NCI-H526 (cell line): ENCODE results near the gene HRNR.
"Not testable (repeated sequence)": the region's sequence is repeated elsewhere in the genome, so short reads cannot be mapped to it uniquely, and the experiment has no call there.

ENCODE experiments used
- DNase-seq, 2 experiments: peaks; one replicate each; lab custom pipeline; 2025; lab: John Stamatoyannopoulos, UW

Gene HRNR

DNA sequence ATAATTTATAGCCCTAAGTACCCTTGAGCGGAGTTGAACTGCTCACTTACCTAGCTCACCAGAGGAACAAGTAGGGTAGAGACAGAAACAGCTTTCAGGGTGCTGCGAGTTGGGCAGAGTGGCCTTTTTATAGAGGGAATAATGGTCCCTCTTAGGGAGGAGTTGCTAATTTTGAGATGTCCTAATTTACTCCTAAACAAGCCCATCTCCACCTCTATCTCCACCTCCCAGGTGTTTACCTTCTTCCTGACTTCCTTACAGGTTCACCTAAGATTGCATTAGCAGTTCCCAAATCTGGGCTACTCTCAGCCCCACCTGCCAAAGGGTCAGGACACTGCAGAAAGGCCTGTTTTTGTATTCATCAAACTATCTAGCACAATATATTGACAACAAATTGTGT, at the start of gene HRNR:
HRNR (minus strand) TSS at position 101 of the 400 bp plus-strand sequence. CDS start 940 bp downstream, outside the sequence.
- DNase-seq: no peak

DNA sequence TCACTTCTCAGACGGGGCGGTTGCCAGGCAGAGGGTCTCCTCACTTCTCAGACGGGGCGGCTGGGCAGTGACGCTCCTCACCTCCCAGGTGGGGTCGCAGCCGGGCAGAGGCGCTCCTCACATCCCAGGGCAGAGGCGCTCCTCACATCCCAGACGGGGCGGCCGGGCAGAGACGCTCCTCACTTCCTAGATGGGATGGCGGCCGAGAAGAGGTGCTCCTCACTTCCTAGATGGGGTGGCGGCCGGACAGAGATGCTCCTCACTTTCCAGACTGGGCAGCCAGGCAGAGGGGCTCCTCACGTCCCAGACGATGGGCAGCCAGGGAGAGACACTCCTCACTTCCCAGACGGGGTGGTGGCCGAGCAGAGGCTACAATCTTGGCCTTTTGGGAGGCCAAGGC, 32.4 kb upstream of the HRNR start:
- DNase-seq: not testable (repeated sequence)

DNA sequence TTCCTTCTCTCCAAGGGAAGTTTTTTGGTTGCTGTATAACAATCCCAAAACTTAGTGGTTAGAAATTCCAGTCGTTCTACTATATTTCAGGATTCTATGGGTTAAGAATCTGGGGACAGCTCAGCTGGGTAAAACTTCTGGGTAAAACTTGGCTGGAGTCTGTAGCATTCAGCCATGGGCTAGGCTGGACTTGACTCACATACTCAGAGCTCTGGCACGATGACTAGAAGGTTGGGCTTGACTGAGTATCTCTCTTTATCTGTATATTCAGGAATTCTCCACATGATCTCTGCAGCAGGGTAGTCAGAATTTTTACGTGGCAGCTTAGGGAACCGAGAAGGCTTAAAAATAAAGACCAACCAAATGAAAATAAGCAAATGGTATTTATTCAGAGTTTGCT, 28.2 kb upstream of the HRNR start:
- DNase-seq: no peak

DNA sequence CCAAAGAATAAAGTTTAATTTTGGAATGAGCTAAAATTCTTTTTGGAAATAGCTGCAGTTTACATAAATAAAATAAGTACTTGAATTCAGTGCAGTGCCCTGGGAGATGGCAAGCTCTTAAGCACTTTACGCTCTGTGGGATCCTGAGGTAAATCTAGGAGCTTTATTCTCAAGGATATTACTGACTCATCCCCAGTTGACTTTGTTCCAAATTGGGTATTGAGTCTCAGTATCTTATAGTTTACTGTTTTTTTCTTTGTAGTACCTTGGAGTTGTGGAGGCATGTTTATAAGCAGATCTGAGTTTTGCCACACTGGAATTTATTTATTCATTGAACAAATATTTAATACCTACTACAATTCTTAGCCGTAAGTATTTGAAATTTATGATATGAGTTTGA, 27.4 kb upstream of the HRNR start:
- DNase-seq: no peak

DNA sequence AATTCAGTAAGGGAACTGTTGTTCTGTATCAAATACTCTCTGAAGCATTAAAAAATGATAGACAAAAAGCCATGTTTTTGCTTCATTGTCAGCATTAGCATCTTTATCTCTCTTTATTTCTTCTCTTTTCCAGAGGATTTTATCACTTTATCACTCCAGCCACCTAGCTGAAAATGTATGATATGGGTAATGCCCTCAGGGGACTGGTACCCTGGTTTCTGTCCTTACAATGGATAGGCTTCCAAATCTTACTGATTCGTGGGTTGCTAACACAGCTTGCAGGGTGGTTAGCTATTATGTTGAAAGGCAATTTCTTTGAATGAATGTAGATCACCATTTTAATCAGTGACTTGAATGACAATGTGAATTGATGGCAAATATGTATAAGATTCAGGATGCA, 23.3 kb upstream of the HRNR start:
- DNase-seq: no peak

DNA sequence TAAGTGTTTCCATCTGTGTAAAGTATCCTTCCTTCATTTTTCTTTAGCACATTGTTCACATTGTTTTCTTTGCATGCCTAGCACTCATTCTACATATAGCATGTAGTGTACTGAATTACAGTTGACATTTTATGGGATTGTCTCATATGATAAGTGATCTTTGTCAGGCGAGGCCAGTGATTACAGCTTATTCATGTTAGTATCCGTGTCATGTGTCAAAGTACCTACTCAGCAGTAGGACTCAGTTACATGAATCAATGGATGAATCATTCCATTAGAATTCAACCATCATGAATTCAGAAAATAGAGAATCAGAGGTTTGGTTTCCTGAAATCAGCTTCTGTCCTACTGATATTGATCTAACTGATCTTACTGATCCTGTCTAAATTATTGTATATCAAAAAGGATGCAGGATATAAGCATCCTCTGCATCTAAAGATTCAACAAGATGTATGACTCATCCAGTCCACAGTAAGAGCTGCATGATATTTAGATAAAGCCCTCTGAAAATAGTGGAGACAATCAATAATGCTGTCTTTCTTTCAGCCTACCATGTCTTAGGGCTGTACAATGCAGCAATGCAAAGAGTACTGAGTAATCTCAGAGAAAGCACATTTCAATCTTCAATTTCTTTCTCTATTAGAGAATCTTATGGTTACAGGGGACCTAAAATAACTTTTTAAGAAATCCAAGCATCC, 20.7 kb upstream of the HRNR start:
- DNase-seq: no peak

DNA sequence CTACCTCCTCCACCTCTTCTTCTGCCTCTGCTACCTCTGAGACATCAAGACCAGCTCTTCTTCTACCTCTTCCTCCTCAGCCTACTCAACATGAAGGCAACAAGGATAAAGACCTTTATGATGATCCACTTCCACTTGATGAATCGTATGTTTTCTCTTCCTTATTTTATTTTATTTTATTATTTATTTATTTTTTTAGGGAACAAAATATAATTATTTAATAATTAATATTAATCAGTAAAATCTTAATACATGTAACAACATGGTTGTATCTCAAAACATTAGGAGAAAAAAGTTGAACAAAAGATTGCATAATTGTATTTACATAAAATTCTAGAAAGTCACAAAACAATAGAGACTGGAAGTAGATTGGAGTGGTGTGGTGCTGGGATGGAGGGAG, 13.1 kb upstream of the HRNR start:
- no peak for DNase-seq

DNA sequence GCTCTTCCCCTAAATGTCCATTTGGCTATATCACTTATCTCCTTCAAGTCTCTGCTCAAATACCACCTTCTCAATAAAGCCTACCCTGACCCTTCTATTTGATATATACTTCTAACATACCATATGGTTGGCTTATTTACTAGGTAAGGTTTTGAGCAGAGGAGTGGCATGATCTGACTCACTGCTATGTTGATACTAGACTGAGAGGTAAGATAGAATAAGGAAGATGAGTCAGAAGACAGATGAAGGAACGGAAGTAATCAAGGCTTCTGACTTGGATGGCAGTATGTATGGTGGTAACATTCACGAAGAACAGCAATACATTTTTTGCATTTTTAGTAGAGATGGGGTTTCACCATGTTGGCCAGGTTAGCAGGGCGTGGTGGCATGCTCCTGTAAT, 4.8 kb upstream of the HRNR start:
- no peak for DNase-seq

DNA sequence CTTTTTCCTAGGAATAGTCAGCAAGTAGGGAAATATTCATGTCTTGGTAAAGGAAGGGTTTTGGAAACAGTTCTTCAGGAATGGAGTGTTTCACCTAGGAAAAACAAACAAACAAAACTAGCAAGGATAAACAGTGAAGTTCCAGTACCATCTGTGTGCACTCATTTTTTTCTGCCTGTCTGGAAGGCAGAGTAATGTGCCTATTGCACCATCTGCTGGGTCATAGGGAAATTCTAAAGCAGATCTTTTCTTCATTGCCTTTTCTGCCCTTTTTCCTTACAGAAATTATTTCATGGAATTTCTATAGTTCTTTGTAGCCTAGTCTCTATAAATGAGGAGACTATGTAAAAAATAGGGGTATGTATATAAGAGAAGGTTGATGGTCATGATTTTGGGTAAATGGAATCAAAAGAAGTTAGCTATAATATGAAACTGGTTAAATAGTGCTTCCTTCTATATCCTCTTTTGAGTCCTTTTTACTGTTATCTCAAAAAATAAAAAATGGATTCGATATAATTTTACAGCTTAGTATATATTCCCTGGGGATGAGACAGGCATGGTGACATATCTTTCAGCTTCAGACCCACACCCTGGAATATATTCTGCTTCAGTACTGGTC, 3.4 kb upstream of the HRNR start:
- DNase-seq: no peak

DNA sequence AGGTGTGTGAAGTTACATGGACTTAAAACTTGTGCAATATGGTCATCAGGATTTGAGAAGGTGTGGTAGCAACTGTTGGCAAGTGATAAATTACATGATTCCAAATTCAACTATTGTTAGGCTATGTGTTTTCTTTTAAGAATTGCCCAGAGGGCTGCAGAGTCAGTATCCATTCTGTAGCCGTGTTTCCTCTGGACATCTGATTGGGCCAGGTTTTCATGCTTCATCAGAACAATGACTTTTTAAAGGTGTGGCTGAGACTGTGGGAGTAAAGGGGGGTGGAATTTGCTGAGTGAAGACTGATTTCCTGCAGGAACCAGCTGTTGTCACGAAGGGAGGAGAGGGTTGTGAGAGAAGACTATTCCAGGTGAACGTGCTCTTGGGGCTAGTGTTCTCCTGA, 1.7 kb upstream of the HRNR start:
- no peak for DNase-seq

DNA sequence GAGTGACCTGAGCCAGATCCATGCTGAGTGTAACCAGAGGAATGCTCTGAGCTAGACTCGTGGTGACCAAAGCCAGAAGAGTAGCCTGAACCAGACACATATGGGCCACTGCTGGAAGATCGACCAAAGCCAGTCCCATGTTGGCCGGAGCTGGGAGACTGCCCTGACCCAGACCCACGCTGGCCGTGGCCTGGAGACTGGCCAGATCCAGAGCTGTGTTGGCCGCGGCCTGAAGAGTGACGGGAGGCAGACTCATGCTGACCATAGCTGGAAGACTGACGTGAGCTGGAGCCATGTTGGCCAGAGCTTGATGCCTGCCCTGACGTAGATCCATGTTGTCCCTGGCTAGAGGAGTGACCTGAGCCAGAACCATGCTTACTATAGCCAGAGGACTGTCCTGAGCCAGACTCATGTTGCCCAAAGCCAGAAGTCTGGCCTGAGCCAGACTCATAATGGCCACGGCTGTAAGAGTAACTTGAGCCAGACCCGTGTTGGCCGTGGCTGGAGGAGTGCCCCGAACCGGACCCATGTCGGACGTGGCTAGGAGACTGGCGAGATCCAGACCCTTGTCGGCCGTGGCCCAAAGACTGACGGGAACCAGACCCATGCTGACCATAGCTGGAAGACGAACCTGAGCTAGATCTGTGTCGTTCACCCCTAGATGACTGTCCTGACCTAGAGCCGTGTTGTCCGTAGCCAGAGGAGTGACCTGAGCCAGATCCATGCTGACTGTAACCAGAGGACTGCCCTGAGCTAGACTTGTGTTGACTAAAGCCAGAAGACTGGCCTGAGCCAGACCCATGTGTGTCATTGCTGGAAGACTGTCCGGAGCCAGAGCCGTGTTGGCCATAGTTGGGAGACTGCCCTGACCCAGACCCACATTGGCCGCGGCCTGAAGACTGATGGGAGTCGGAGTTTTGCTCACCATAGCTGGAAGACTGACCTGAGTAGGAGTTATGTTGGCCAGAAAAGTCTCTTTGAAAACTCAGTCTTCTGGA, 3.5 kb downstream of the HRNR start:
- DNase-seq: no peak

DNA sequence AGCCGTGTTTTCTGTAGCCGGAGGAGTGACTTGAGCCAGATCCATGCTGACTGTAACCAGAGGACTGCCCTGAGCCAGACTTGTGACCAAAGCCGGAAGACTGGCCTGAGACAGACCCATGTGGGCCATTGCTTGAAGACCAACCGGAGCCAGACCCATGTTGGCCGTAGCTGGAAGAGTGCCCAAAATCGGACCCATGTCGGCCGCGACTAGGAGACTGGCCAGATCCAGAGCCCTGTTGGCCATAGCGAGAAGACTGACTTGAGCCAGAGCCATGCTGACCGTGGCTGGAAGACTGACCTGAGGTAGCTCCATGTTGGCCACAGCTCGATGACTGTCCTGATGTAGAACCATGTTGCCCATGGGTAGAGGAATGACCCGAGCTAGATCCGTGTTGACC, 4.6 kb downstream of the HRNR start:
- not testable (repeated sequence) for DNase-seq

DNA sequence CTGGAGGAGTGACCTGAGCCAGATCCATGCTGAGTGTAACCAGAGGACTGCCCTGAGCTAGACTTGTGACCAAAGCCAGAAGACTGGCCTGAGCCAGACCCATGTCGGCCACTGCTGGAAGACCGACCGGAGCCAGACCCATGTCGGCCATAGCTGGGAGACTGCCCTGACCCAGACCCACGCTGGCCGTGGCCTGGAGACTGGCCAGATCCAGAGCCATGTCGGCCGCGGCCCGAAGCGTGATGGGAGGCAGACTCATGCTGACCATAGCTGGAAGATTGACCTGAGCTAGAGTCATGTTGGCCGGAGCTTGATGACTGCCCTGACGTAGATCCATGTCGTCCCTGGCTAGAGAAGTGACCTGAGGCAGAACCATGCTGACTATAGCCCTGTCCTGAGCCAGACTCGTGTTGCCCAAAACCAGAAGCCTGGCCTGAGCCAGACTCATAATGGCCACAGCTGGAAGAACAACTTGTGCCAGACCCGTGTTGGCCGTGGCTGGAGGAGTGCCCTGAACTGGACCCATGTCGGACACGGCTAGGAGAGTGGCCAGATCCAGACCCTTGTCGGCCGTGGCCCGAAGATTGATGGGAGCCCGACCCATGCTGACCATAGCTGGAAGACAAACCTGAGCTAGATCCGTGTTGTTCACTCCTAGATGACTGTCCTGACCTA, 5.1 kb downstream of the HRNR start:
- no peak for DNase-seq

DNA sequence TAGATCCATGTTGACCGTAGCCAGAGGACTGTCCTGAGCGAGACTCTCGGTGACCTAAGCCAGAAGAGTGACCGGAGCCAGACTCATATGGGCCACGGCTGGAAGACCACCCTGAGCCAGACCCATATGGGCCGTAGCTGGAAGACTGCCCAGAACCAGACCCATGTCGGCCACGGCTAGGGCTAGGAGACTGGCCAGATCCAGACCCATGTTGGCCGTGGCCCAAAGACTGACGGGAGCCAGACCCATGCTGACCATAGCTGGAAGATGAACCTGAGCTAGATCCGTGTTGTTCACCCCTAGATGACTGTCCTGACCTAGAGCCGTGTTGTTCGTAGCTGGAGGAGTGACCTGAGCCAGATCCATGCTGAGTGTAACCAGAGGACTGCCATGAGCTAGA, 8.4 kb downstream of the HRNR start:
- DNase-seq: not testable (repeated sequence)

DNA sequence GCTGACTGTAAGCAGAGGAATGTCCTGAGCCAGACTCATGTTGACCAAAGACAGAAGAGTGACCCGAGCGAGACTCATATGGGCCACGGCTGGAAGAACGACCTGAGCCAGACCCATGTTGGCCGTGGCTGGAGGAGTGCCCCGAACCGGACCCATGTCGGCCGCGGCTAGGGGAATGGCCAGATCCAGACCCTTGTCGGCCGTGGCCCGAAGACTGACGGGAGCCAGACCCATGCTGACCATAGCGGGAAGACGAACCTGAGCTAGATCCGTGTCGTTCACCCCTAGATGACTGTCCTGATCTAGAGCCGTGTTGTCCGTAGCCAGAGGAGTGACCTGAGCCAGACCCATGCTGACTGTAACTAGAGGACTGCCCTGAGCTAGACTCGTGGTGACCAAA, 9.1 kb downstream of the HRNR start:
- DNase-seq: not testable (repeated sequence)

DNA sequence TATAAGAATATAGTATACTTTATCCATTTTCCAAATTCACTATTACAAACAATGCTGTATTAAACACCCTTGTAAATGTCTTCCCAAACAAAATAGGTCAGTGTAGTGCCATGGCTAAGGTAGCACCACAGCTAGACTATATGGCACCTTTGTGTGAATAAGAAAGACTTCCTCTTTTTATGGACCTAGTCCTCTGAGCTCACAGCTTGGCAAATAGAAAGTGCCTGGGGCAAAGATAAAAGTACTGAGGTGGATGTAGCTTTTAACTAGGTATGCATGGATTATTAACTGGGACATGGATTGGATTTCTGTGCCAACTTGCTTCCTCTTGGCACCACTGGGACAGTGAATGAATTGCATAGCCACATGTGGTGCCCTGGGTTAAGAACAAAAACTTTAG, 25.0 kb downstream of the HRNR start:
- no peak for DNase-seq

DNA sequence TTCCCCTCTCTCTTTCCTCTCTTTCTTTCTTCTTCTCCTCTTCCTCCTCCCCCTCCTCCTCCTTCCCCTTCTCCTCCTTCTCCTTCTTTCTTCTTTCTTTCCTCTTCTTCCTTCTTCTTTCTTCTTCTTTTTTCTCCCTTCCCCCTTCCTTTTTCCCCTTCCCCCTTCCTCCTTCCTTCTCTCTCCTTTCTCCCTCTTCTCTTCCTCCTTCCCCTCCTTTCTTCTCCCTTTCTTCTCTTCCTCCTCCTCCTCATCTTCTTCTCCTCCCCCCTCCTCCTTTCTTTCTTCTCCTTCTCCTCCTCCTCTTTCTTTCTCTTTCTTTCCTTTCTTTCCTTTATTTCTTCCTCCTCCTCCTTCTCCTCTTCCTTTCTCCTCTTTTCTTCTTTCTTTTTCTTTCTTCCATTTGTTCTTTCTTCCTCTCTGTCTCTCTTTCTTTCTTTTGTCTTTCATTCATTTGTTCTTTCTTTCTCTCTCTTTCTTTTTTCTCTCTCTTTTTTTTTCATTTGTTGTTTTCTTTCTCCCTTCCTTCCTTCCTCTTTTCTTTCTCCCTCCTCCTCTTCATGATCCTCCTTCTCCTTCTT, 26.5 kb downstream of the HRNR start:
- DNase-seq: no peak

DNA sequence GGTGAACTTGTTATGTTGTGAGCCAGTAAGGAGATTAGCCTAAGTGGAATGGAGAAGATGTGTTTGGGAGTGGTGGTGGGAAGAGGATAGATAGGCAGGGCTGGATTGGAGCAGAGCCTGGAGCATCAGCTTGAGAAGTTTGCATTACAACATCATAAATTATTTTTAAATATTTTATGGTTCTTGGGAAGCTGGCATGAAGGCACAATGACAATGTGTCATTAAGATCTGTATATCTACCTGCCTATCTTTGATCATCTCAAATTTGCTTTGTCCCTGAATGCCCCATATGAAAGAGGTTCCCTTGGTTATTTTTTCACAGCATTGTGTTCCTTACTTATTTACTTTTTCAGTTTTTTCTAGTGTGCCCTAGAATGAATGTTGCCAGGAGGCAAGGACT, 32.3 kb downstream of the HRNR start:
- DNase-seq: no peak

DNA sequence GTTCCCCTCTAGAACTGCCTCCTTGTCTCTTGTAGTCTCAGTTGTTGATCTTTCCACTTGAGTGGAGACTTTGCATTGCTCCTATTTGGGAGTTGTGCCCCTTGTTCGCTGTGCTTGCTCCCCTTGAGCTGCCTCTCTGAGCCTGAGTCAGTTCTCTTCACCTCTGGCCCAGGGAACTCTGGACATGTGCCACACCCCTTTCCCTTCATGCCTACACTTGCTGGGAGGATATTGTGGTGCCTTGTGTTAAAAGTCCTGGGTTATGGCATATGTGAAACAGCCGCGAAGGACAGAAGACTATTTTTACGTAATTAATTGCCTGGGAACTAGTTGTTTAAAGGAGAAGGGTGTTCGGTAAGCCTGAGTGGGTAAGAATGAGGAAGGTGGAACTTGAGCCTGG, 32.7 kb downstream of the HRNR start:
- no peak for DNase-seq

DNA sequence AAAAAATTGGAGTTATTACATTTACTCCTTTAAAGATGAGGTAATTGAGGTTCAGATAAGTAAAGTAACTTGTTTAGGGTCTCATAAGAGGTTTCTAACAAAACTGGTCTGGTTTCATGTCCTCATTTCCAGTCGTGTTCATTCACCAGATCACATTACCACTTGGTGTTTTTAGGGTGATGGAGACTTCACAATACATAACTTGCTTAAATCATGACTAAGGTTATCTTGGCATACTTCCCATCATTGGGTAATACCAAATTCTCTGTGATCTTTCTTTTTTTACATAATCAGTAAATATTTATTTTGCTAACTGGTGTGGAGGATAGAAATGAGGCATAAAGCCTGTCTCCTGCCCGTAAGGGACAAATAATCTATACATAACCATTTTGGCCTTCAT, 33.4 kb downstream of the HRNR start:
- DNase-seq: no peak

DNA sequence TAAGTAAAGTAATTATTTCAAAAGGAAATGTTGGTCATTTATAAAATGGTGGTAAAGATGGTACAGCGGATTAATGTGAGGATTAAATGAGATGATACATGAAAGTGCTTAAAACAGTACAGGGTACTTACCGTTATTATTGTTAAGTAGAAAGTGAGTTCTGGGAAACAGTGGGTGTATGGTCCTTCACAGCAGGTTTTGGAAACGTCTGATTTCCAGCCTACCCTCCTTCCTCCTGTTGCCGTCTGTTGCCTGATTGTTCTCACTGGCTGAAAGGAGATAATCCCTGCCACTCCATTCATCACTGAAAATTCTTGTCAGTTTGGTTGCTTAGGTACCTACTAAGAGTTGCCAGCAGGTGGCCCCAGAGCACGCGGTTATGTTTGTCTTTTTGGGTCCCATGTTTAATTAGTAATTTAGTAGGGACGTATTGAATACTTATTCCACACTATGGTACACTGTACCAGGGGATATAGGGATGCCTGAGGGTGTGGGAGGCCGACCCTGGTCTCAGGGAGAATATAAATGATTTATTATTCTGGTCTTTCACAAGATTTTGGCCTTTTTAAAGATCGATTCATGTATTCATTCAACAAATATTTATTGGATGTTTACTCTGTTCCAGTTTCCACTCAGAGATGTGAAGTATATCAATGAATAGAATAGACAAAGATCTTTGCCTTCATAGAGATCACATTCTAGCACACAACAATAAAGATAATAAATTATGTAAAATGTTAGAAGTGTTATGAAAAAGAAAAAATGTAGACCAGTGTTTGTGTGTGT, 34.1 kb downstream of the HRNR start:
- DNase-seq: peak; percentile 42 to 84
